B cell (primary cell): ENCODE data around the gene OST4. TPM values are rescaled to one million over a fixed set of nuclear protein-coding genes. Genes with fewer than 3 reads are reported as not detected.

Experiments
- ATAC-seq: fragments of 200-7000 bp; cut with Tn5 transposase; one replicate; pipeline ENCODE4 v1.10.0; 2021; ENCODE audit warnings: low read depth, mild to moderate bottlenecking, moderate number of reproducible peaks, moderate library complexity
- CTCF ChIA-PET: fragments of 350-600 bp; sonication (Branson Sonifier 250); formaldehyde crosslinking; loops from one replicate; lab custom pipeline; 2021; ENCODE audit warnings: antibody characterized with exemption, inconsistent platforms; lab: Charles Lee
- POLR2A ChIA-PET: fragments of 350-600 bp; sonication (Branson Sonifier 250); formaldehyde crosslinking; loops from one replicate; lab custom pipeline; 2021; ENCODE audit warnings: antibody characterized with exemption; lab: Charles Lee
- DNase-seq: peaks from one replicate; pipeline ENCODE4 v3.0.0; 2013
- H2AFZ ChIP-seq: 2 replicates; pipeline ENCODE4 v1.6.1; 2012; ENCODE audit warnings: mild to moderate bottlenecking, low read depth, low read length; ENCODE audit not compliant: insufficient read depth, poor library complexity, severe bottlenecking
- H3K27ac ChIP-seq, 2 donors: 1 replicate in 1 of 2; 2 replicates in 1 of 2; pipeline ENCODE4 v1.5.1; 2012 to 2013; ENCODE audit warnings: low read length in 2 of 2, mild to moderate bottlenecking in 2 of 2, moderate library complexity in 1 of 2
- H3K27me3 ChIP-seq, 4 experiments: fragments of 200-600 bp in 1 of 4; sonication (generic) in 1 of 4; replicated peaks in 1 of 4; 1 replicate in 2 of 4; 2 replicates in 2 of 4; pipeline versions ENCODE4 v1.6.1 to v1.7.0; 2013 to 2016; ENCODE audit warnings: low read length in 3 of 4, mild to moderate bottlenecking in 2 of 4, mixed read lengths in 1 of 4, moderate library complexity in 1 of 4; ENCODE audit not compliant: insufficient read depth in 4 of 4, control insufficient read depth in 3 of 4; ENCODE audit errors: control extremely low read depth in 1 of 4
- H3K36me3 ChIP-seq, 2 experiments: replicated peaks in 1 of 2; 1 replicate in 1 of 2; 2 replicates in 1 of 2; pipeline versions ENCODE4 v1.6.1 to v1.7.1; 2013; ENCODE audit warnings: low read length in 1 of 2; ENCODE audit not compliant: insufficient read depth in 2 of 2, control insufficient read depth in 1 of 2; ENCODE audit errors: control extremely low read depth in 1 of 2, extremely low read depth in 1 of 2
- H3K4me1 ChIP-seq, 2 donors: fragments of 200-600 bp in 1 of 2; sonication (generic) in 1 of 2; 1 replicate in 1 of 2; 2 replicates in 1 of 2; pipeline versions ENCODE4 v1.5.1 to v1.6.1; 2013 to 2017; ENCODE audit warnings: low read length in 2 of 2; ENCODE audit not compliant: control insufficient read depth in 2 of 2, insufficient read depth in 2 of 2
- H3K4me2 ChIP-seq: replicated peaks from 2 replicates; pipeline ENCODE3; 2012; ENCODE audit warnings: mild to moderate bottlenecking, low read depth, low read length; ENCODE audit not compliant: poor library complexity, severe bottlenecking
- H3K4me3 ChIP-seq, 5 experiments: fragments of 200-600 bp in 1 of 5; sonication (generic) in 1 of 5; 1 replicate in 3 of 5; 2 replicates in 2 of 5; pipeline versions ENCODE4 v1.5.1 to v1.7.0; 2011 to 2016; ENCODE audit warnings: low read length in 4 of 5, mild to moderate bottlenecking in 4 of 5, low read depth in 2 of 5, control low read depth in 1 of 5, moderate library complexity in 1 of 5; ENCODE audit not compliant: insufficient read depth in 1 of 5; ENCODE audit errors: control extremely low read depth in 1 of 5, extremely low read depth in 1 of 5
- H3K79me2 ChIP-seq: fragments of 200-600 bp; sonication (generic); one replicate; pipeline ENCODE4 v1.6.0; 2016; ENCODE audit warnings: low read length; ENCODE audit not compliant: control insufficient read depth, insufficient read depth
- H3K9ac ChIP-seq: fragments of 200-600 bp; sonication (generic); 2 replicates; pipeline ENCODE4 v1.6.1; 2017; ENCODE audit warnings: mild to moderate bottlenecking, low read length, moderate library complexity
- H3K9me3 ChIP-seq, 3 donors: one replicate each; pipeline versions ENCODE4 v1.6.1 to v1.7.1; 2013; ENCODE audit warnings: low read length in 2 of 3; ENCODE audit not compliant: control insufficient read depth in 2 of 3, insufficient read depth in 1 of 3; ENCODE audit errors: control extremely low read depth in 1 of 3
- H4K20me1 ChIP-seq: 2 replicates; pipeline ENCODE4 v1.6.0; 2012; ENCODE audit warnings: mild to moderate bottlenecking, low read length; ENCODE audit not compliant: insufficient read depth, control insufficient read depth, poor library complexity, severe bottlenecking
- H3K27ac Mint-ChIP-seq: one replicate; pipeline ENCODE4 v1.8.0; 2021; ENCODE audit warnings: mixed read lengths
- H3K27me3 Mint-ChIP-seq: one replicate; pipeline ENCODE4 v1.8.0; 2021; ENCODE audit warnings: mixed read lengths
- H3K4me1 Mint-ChIP-seq: one replicate; pipeline ENCODE4 v1.8.0; 2021; ENCODE audit warnings: mixed read lengths
- H3K4me3 Mint-ChIP-seq: one replicate; pipeline ENCODE4 v1.8.0; 2021; ENCODE audit warnings: mixed read lengths
- H3K9me3 Mint-ChIP-seq: one replicate; pipeline ENCODE4 v1.8.0; 2022; ENCODE audit warnings: mixed read lengths; ENCODE audit not compliant: insufficient read depth
- CTCF ChIP-seq: fragments of 200-600 bp; IDR thresholded peaks from one replicate; pipeline ENCODE4 v1.8.0; 2022; ENCODE audit warnings: antibody characterized with exemption, mild to moderate bottlenecking
- EZH2 ChIP-seq: IDR thresholded peaks from 2 replicates; pipeline ENCODE4 v1.6.1; 2012; ENCODE audit warnings: borderline replicate concordance, low read depth, mild to moderate bottlenecking, moderate library complexity, low read length; ENCODE audit not compliant: insufficient read depth, poor library complexity, severe bottlenecking
- WGBS: methylation state at CpG from one replicate; pipeline ENCODE4 v1.1.5; 2013; ENCODE audit warnings: missing lambda C conversion rate; ENCODE audit not compliant: insufficient coverage; 5-methylcytosine and 5-hydroxymethylcytosine counted together
- intact Hi-C: fragments of 100-400 bp; cut with micrococcal nuclease; formaldehyde crosslinking; loops from one replicate; pipeline ENCODE4 v1.10.0; 2022
- polyA plus RNA-seq: library from polyadenylated mRNA; depleted of rRNA; stranded (reverse); fragments of >200 nt; gene quantifications from 2 replicates; pipeline ENCODE4 v1.2.3, GENCODE V29; 2012
- total RNA-seq, 2 donors: library from RNA; stranded (reverse); fragments of 120-200 nt in 1 of 2; gene quantifications; 1 replicate in 1 of 2; 2 replicates in 1 of 2; pipeline versions ENCODE4 v1.2.3 to v1.2.4, GENCODE V29; 2013 to 2022

OST4 gene
- total and polyA plus RNA-seq, 2 donors (not counting 1 experiment from before 2014, with no cell fraction given): 195 to 257 TPM

- H3K9me3 ChIP-seq: no peaks in the 10 kb centered on the region
- H3K27ac ChIP-seq: no peak overlapping the region
- H3K4me2 ChIP-seq: no peak overlapping the region
- DNase-seq: no peak
- no peak overlapping the region for H3K4me3 Mint-ChIP-seq
- H3K4me3 ChIP-seq: no peak overlapping the region
- CTCF ChIA-PET: no interaction called here
- WGBS: 96% methylated on average over 9 of the region's 10 CpGs
- H3K36me3 ChIP-seq: peaks cover 0 to 30% of the 10 kb centered on the region in 2 experiments
- POLR2A ChIA-PET: no interaction called here
- ATAC-seq: no peak
- H3K9ac ChIP-seq: no peak overlapping the region
- H3K27ac Mint-ChIP-seq: no peak overlapping the region
- intact Hi-C loops: no loop called here
- no peak overlapping the region for H2AFZ ChIP-seq
- no peaks in the 10 kb centered on the region for H3K4me1 ChIP-seq
- H4K20me1 ChIP-seq: no peaks in the 10 kb centered on the region
- H3K4me1 Mint-ChIP-seq: peaks cover under 1% of the 10 kb centered on the region
- H3K9me3 Mint-ChIP-seq: no peaks in the 10 kb centered on the region
- H3K79me2 ChIP-seq: no peaks in the 10 kb centered on the region
- TF ChIP-seq EZH2 (no peak), CTCF (no peak)
- no peaks in the 10 kb centered on the region for H3K27me3 ChIP-seq
- H3K27me3 Mint-ChIP-seq: no peaks in the 10 kb centered on the region
These were observed 13.2 kb downstream of the OST4 start for GRCh38 chr2:27058210-27058609.

- H3K9me3 Mint-ChIP-seq: no peaks in the 10 kb centered on the region
- no peak overlapping the region for H3K27ac Mint-ChIP-seq
- H3K27me3 Mint-ChIP-seq: no peaks in the 10 kb centered on the region
- H3K27ac ChIP-seq: no peak overlapping the region
- H3K36me3 ChIP-seq: peaks cover 0 to 26% of the 10 kb centered on the region in 2 experiments
- H2AFZ ChIP-seq: no peak overlapping the region
- no peak overlapping the region for H3K4me3 ChIP-seq
- H3K9me3 ChIP-seq: no peaks in the 10 kb centered on the region
- ChIA-PET POLR2A (no interaction called here), CTCF (no interaction called here)
- ATAC-seq (no peak), DNase-seq (no peak)
- no peak for TF ChIP-seq EZH2
- no peak for TF ChIP-seq CTCF
- H3K4me1 ChIP-seq: peaks cover 2% of the 10 kb centered on the region in 2 donors
- peaks cover 4% of the 10 kb centered on the region for H3K4me1 Mint-ChIP-seq
- H3K9ac ChIP-seq: no peak overlapping the region
- 100% methylated on average over 1 of the region's 6 CpGs for WGBS
- no peaks in the 10 kb centered on the region for H4K20me1 ChIP-seq
- no peaks in the 10 kb centered on the region for H3K27me3 ChIP-seq
- no peak overlapping the region for H3K4me2 ChIP-seq
- intact Hi-C loops: no loop called here
- H3K4me3 Mint-ChIP-seq: no peak overlapping the region
- H3K79me2 ChIP-seq: no peaks in the 10 kb centered on the region
These were observed 14.3 kb downstream of the OST4 start for GRCh38 chr2:27057184-27057583.
